GM21447 (cell line): Measurements from ENCODE around the gene IGFALS.
A peak's percentile ranks its signal among the peaks of the same experiment; 100 is the strongest.

Experiments used
- ATAC-seq: cut with Tn5 transposase; IDR thresholded peaks from one replicate; pipeline ENCODE4 v1.9.1; 2021; ENCODE audit not compliant: unreplicated experiment

IGFALS gene

DNA sequence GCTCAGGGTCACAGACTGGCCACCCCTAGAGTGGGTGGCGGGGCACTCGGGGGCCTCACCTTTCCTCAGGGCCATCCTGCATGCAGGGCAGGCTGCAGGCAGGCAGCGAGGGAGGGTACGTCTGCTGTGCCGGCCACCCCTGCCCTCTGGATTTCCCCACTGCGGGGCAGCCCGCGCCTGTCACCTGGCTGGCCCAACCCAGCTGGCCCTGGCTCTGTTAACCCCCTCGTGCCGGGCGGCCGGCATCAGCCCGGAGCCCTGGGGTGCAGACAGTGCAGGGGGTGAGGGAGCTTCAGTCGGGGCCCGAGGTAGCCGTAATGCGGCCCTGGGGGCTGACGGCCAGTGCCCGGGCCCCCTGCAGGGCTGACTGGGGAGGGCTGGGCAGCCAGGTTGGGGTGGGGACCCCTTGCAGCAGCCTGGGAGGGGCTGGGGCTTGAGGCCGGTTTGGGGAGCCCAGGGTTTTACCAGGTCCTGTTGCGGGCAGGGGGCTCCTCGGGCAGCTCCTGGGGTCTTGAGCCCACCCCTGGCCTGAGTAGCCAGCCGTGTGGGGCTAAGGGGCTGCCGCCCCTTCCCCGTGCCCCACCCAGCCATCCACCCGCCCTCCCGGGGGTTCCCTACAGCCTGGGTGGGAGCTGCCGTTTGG lies at the start of gene IGFALS:
Gene IGFALS, minus strand, starts transcription at position 128 of the 643 bp plus-strand sequence. Its CDS starts 53 bp downstream, at position 75.
- ATAC-seq, result no peak

DNA sequence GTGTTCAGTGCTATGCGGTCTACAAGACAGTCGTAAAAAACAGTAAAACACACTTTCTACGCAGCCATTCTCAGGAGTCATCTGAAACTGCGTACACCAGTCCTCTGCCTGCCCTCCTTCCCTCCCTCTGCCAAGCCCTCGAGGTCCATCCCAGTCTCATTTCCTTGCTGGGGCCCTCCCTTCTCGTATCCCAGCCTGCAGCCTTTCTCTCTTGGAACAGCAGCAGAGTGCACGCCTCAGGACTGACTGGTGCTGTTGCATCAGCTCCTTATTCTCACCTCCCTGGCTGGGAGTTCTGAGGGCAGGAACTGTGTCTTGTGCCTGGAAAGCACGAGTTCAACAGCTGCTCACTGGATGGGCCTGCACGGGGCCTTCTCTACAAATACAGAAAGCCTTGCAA lies 46.0 kb upstream of the IGFALS start:
- no peak for ATAC-seq

DNA sequence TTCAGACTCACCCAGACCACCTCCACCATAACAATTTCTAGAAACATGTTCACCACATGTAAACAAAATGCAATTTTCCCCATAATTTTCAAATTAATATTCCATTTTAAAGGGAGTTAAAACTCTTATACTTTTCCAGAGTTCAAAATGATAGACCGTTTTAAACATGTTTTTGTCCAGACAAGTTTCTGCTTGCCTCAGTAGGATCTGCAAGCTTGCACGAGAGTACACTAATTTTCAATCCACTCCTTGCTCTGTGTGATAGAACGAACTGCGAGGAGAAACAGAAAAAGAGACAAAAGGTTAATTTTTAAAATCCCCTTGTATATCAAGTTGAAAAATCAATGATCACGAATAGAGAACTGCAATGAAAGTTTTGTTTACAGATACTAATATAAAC lies 40.6 kb upstream of the IGFALS start:
- ATAC-seq, result no peak

DNA sequence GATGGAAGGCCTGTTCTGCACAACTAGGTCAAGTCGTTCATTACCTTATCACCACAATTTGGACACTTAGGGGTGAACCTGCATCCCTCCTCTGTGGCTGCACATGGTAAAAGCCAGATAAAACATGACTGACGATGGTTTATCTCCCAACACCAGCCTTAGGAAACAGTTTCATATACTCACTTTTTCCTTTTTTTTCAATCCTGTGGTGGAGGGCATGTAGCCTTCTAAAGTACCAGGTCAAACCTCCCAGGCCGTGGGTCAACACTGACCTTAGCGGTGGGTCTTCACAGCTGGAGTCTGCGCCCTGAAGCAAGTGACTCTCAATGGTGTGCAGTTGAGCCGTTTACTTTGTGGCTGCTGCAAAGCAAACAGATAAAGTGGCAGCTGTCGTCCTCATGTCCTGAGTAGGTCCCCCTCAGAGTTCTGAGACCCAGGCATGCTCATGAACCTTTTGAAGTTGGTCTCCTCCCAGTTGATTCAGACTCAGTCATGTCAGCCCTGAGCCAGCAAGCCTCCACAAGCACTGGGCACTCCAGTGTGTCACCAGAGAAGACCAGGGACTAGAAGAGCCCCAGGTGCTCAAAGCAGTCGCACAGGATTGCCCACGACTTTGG lies 39.4 kb upstream of the IGFALS start:
- no peak for ATAC-seq

DNA sequence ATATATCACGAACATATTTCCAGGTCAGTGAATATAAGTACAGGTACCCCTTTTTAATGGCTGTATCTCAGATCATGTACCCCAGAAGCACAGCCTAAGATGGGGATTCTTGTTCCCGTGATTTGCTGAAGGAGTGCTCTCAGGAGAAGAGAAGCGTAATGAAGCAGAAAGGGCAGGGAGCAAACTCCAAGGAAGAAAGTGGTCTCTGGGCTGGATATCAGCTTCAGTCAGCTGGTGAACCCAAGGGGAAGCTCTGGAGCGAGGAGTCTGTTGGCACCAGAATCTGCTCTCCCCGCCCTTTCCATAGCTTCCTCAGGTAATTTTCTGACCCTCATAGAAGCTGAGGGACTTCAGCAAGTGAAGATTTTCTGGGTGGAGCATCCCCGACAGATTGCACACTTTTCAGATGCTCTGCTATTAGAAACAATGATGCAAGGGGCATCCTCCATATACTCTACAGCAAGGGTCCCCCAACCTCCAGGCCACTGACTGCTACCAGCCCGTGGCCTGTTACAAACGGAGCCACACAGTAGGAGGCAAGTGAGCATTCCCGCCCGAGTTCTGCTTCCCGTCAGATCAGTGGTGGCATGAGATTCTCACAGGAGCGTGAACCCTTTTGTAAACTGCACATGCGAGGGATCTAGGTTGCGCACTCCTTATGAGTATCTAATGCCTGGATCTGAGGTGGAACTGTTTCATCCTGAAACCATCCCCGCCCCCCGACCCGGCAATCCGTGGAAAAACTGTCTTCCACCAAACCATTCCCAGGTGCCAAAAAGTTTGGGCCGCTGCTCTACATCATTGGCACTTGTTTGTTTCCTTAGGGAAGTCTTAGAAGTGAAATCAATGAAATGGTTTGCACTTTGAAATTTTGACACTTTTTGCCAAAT lies 37.9 kb upstream of the IGFALS start:
- no peak for ATAC-seq

DNA sequence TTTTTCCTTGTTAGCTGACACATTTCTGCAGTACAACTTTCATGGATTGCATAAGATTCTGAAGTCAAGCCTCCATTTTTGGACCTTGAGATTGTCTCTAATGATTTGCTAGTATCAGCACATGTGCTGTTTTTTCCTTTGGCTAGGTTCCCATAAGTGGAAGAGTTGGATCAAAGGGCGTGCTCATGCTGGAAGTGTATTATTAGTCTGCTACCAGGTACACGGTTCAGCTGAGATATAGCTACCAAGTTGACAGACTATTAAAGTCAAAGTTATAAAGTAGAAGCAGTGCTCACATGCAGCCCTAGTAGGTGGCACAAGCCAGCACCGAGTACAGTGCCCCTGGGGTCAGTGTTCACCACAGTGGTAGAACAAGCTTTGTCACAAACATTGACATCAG lies 36.7 kb upstream of the IGFALS start:
- no peak for ATAC-seq

DNA sequence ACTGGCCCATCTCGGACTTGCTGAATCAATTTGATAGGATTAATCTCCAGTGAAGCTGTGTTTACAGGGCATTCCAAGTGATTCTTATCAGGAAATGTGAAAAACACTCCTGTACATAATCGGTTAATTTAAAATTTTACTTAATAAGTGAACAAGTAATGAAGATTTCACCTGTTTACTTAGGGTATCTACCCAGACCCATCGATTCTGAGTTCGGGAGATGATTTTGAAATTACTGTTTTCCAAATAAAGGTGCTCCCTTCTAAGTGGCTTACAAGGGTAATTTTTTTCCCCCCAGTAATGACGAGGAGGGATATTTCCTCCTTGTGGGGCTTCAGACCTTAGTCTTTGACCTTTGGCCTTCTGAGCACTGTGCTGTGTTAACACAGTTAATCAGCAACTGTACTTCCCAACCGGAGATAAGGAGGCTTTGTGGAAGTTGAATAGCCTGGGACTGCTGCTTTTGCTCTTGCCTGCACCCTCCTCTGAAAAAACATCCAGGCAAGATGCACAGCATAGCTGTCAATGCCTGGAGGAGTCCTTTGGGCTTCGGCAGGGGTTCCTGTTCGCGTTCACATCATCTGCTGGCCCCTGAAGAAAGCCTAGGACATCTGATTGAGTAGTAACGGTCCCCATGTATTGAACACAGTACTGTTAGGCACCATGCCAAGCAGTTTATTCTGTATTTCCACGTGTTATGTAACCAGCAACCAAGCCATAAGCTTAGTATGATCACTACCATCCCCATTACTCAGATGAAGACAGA lies 35.3 kb upstream of the IGFALS start:
- no peak for ATAC-seq

DNA sequence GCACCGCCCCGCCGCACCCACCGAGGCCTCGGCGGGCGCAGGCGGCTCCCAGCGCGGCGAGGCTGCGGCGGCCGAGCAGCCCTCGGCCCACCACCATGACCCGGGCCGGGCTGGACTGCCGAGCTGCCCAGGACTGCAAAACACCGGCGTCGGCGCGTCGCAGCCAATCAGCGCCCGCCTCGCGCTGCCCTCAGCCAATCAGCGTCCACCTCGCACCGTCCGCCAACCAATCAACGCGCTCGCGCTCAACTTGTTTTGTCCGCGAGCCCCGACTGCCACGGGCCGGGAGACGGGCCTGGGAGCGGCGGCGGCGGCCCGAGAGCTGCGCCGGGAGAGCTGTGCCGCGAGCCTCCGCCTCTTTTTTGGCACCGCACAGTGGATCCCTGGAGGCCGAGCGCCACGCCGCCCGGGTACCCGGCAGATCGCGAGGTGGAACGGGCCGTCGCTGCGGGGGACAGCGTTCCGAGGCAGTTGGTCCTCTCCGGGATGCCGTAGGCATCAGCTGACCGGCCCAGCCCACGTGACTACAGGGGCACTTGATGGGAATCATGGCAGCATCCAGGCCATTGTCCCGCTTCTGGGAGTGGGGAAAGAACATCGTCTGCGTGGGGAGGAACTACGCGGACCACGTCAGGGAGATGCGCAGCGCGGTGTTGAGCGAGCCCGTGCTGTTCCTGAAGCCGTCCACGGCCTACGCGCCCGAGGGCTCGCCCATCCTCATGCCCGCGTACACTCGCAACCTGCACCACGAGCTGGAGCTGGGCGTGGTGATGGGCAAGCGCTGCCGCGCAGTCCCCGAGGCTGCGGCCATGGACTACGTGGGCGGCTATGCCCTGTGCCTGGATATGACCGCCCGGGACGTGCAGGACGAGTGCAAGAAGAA lies 33.4 kb upstream of the IGFALS start, which contains the start of the genes FAHD1 and HAGH:
Gene FAHD1, plus strand, starts transcription at position 516 of the 883 bp plus-strand sequence. Its CDS starts 33 bp downstream, at position 549.
Gene HAGH, minus strand, starts transcription at position 135 of the 883 bp plus-strand sequence. Its CDS starts 38 bp downstream, at position 97.
- peak; percentile 84 for ATAC-seq

DNA sequence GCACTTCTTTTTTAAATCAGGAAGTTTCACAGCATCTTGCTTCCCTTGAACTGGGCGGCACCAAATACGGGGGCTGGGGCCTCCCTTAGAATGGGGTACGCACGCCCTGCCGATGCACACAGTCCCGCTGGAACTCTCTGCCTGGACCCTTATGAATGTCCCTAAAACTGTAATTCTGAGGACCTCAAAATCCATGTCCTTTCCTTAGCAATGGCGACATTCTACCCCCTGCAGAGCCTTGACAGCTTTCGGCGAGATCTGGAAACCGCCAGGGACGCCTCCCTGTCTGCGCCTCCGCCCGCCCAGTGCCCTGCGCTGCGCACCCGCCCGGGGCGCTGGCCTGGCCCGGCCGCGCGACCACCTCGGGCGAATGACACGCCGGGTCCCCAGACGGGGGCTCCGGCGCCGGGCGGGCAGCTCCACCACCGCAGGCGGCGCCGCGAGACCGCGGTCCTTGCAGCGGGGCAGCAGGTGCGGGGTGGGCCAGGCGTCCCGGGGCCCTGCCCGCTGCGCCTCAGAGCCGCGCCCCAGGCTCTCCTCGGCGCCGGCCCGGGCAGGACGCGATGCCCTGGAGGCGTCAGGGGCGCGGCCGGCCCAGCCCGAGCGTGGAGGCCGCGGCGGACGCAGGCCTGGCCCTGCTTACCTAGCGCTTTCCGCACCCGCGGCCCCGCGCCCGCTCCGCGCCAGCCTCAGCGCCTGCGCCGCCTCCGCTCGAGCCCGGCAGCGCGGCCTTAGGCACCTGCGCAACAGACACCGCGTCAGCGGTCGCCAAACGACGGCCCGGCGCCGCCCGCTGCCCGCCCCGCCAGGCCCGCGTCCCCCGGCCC lies 32.6 kb upstream of the IGFALS start:
- peak; percentile 34 for ATAC-seq

DNA sequence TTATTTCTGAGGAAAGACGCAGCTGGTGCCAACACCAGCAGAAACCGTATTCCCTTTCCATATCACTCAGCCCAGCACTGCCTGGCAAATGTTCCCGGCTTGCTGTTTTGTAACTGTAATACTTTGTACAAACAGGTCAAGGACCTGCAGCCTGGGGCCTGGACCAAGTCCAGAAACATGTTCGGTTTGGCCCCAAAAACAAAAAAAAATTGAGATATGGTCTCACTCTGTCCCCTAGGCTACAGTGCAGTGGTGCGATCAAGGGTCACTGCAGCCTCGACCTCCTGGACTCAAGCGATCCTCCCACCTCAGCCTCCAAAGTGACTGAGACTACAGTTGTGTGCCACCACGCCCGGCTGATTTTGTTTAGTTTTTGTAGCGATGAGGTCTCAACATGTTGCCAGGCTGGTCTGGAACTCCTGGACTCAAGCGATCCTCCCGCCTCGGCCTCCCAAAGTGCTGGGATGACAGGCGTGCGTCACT lies 31.9 kb upstream of the IGFALS start:
- no peak for ATAC-seq

DNA sequence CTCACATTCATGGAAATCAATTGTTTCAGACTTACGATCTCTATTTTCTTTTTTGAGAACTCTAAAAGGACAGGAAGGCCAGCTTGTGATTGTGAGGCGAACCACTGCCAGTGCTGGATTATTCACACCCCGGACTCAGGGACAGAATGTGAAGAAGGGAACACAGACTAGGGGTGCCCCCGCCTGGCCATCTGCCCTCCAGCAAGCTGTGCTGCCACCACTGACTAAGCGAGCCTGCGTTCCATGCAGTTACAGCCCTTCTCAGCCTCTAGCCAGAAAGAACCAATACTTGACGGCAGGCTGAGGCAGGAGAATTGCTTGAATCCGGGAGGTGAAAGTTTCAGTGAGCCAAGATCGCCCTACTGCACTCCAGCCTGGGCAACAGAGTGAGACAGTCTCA lies 30.3 kb upstream of the IGFALS start:
- ATAC-seq, result no peak

DNA sequence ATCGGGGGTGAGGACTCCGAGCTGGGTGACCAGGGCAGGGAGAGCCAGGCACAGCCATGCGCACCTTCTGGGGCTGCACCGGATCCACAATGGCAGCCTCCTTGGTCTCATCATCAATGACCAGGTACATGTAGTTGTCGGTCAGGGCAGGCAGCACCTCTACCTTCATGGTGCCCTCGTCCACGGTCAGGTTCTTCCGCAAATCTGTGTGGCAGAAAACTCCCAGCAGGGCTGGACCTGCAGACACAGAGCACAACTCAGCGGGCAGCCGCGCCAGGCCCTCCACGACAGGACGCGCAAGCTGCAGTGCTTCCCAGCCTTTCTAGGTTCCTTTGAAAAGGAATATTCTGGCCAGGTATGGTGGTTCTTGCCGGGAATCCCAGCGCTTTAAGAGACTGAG lies 29.3 kb upstream of the IGFALS start:
- no peak for ATAC-seq

DNA sequence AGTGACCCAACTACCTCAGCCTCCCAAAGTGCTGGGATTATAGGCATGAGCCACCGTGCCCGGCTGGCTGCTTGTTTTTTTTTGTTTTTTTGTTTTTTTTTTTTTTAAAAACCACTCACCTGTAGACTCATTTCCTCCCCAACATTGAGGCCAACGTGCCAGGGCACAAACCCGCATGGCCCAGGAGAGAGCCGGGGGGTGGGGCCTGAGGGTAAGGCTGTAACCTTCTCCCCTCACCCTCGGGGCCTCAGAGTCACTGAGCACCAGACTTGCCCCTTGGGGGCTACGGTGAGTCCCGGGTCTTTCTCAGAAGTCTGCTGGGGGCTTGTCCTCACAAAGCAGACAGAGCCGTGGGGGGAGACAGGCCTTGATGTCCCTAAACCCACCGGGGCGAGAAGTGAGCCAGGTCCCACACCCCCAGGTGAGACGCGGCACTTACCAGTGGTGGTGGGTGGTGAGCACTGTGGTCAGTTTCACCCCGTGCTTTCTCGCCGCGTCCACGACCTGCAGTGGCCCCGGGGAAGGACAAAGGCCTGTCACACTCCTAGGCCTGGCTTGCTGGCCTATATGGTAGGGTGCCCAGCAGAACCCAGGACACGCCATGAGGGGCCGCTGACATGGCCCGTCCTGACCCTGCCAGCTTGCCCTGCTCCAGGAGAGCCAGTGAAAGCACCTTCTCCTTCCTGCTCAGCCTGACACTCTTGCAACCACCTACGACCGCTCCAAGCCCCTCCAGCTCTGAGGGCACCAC lies 28.5 kb upstream of the IGFALS start:
- no peak for ATAC-seq

DNA sequence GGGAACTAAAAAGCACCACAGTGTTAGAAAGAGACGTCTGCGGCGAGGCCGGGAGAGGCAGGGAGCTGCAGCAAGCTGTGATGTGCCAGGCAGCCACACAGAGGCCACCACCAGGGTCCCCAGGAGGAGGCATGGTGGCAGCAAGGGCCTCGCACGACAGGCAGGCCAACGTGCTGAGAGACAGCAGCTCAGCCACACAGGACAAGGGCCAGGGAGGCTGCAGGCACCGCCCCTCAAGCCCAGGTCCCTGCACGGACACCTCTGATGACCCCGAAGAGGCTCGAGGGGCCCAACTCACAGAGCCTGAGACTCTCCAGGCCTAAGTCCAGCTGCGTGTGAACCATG lies 27.4 kb upstream of the IGFALS start:
- no peak for ATAC-seq

DNA sequence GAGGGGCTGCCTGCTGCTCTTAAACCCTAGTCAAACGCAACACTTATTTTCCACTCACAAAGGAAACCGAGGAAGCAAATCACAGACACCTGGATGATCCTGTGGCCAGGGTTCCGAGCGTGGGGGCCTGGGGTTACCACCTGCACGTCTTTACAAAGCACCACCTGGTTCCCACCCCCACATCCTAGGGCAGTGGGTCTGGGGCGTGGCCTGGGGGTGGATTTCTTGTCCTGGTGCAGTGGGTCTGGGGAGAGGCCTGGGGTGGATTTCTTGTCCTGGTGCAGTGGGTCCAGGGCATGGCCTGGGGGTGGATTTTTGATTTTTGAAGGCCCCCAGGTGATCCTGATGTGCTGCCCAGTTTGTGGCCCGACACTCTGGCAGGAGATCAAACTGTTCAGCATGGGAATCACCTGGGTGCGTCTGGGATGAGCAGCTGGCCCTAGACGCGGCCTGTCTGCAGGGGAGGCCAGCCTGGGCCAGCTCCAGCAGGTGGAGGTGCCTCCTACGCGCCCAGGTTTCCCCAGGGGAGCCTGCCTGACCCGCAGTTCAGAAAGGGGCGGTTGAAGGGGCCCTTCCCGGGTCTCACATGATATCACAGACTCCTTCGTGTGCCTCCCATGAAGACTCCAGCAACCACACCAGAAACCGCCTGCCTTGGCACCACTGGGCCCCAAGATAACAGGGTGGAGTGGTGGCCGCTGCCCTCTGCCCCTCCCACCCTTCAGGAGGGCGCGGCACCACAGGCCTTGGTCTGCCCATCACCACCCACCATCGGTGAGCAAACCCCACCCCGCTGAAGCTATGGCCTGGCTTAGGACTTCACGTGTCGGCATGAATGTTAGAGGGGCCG lies 26.8 kb upstream of the IGFALS start:
- ATAC-seq, result no peak

DNA sequence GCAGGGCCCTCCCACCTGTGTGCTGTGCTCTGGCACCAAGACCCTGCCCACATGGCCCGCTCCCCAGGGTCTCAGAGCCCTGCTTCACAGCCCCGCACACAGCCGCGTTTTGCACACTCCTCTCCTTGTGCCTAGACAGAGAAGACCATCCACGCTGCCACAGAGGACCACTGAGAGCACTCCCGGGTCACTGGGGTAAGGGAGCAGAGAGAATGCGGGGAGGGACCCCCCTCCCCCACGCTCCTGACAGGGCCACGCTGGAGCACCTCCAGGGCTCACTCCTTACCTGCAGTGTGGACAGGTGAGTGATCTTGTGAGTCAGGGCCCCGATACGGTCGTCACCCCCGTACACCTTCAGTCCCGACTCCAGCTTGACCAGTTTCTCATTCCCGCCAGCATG lies 26.1 kb upstream of the IGFALS start:
- ATAC-seq, result no peak

DNA sequence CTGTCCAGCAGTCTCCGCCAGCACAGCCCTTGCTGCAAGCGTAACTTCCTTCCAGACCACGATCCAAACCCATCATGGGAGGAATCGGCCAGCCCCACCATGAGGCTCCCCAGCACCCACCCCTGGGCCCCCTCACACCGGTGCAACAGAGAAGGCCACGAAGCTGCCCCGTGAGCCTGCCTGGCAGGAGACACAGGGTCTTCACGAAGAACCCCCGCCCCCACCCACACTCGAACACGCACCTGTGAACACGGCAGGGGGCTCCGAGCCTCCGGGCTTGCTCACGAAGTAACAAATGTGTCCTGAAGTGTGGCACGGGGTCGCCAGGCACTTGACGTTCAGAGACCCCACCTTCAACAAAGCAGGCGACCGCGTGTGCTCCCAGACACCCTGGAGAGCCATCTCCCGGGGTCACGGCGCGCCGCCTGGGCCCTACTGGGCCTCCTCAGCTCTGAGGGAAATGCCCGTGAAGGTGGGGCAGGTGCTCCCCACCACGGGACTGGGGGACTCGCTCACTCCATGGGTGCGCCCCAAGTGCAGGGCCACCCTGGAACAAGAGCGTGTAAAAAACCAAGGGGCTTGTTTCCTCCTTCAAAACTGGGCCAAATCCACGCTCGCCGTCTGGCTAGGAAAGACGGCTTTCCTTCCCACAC lies 25.5 kb upstream of the IGFALS start:
- ATAC-seq, result no peak
